ENCODE measurements around the gene SQSTM1. TPM values are rescaled to one million over a fixed set of nuclear protein-coding genes. Genes with fewer than 3 reads are reported as not detected.
"Not testable (repeated sequence)": the region's sequence is repeated elsewhere in the genome, so short reads cannot be mapped to it uniquely, and the experiment has no call there.

The SQSTM1 gene
- total RNA-seq, 2 donors from 2014 or later: 375 to 469 TPM

- Histone ChIP-seq H3K27me3 (replicated peaks; ENCODE audit: insufficient read depth) (no peaks in the 10 kb centered on the region), H3K4me3 (no peak overlapping the region), H3K4me1 (ENCODE audit: control insufficient read depth in 1 of 2, low read depth in 2 of 2) (peaks cover 3 to 8% of the 10 kb centered on the region in 2 donors), H3K27ac (no peak overlapping the region), H3K9me3 (no peaks in the 10 kb centered on the region), H3K36me3 (peaks cover 81% of the 10 kb centered on the region)
- TF ChIP-seq, protein P1, sequence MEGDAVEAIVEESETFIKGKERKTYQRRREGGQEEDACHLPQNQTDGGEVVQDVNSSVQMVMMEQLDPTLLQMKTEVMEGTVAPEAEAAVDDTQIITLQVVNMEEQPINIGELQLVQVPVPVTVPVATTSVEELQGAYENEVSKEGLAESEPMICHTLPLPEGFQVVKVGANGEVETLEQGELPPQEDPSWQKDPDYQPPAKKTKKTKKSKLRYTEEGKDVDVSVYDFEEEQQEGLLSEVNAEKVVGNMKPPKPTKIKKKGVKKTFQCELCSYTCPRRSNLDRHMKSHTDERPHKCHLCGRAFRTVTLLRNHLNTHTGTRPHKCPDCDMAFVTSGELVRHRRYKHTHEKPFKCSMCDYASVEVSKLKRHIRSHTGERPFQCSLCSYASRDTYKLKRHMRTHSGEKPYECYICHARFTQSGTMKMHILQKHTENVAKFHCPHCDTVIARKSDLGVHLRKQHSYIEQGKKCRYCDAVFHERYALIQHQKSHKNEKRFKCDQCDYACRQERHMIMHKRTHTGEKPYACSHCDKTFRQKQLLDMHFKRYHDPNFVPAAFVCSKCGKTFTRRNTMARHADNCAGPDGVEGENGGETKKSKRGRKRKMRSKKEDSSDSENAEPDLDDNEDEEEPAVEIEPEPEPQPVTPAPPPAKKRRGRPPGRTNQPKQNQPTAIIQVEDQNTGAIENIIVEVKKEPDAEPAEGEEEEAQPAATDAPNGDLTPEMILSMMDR (IDR thresholded peaks at IDR 0.05): no peak
- ATAC-seq (ENCODE audit: insufficient number of reproducible peaks, low FRiP score, low read depth): no peak
- DNase-seq (ENCODE audit: low spot score): no peak
These were observed 12.5 kb downstream of the SQSTM1 start for GRCh38 chr5:179833056-179833708.

DNA sequence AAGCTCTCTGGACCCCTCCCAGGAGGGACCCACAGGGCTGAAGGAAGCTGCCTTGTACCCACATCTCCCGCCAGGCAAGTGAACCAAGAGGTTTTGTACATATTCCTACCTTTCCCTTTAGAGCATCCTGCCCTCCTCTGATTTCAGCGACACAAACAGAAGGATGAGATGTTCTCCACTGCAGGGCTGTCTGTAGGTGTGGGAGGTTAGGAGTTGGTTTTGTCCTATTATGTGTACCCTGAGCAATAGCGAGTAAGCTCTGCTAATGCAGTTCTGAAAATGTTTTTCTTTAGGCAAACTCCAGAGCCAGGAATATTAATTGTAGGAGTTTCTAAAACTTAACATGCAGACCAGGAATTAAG lies 13.0 kb downstream of the SQSTM1 start:
- peaks cover under 1 to 7% of the 10 kb centered on the region in 2 donors for H3K4me1 ChIP-seq (ENCODE audit: control insufficient read depth in 1 of 2, low read depth in 2 of 2)
- H3K4me3 ChIP-seq: no peak overlapping the region
- H3K36me3 ChIP-seq: peaks cover 81% of the 10 kb centered on the region
- TF ChIP-seq, protein P1 (IDR thresholded peaks at IDR 0.05): no peak
- H3K27me3 ChIP-seq (replicated peaks; ENCODE audit: insufficient read depth): no peaks in the 10 kb centered on the region
- no peak overlapping the region for H3K27ac ChIP-seq
- no peak for DNase-seq (ENCODE audit: low spot score)
- no peaks in the 10 kb centered on the region for H3K9me3 ChIP-seq
- no peak for ATAC-seq (ENCODE audit: insufficient number of reproducible peaks, low FRiP score, low read depth)

- Histone ChIP-seq H3K27ac (no peak overlapping the region), H3K4me1 (ENCODE audit: control insufficient read depth in 1 of 2, low read depth in 2 of 2) (peaks cover 0 to 7% of the 10 kb centered on the region in 2 donors), H3K36me3 (peaks cover 77% of the 10 kb centered on the region), H3K27me3 (replicated peaks; ENCODE audit: insufficient read depth) (no peaks in the 10 kb centered on the region), H3K9me3 (no peaks in the 10 kb centered on the region), H3K4me3 (no peak overlapping the region)
- ATAC-seq (ENCODE audit: insufficient number of reproducible peaks, low FRiP score, low read depth) (no peak), DNase-seq (ENCODE audit: low spot score) (no peak)
- TF ChIP-seq, protein P1 (IDR thresholded peaks at IDR 0.05): no peak
These were observed 13.4 kb downstream of the SQSTM1 start for GRCh38 chr5:179834120-179834519.

GRCh38 chr5:179834871-179835270 lies 14.2 kb downstream of the SQSTM1 start:
- not testable (repeated sequence) for H3K27me3 ChIP-seq (replicated peaks; ENCODE audit: insufficient read depth); DNase-seq (ENCODE audit: low spot score); H3K4me3 ChIP-seq; H3K9me3 ChIP-seq; H3K27ac ChIP-seq; ATAC-seq (ENCODE audit: insufficient number of reproducible peaks, low FRiP score, low read depth); H3K4me1 ChIP-seq (ENCODE audit: control insufficient read depth in 1 of 2, low read depth in 2 of 2)
- H3K36me3 ChIP-seq: peaks cover 71% of the 10 kb centered on the region

GRCh38 chr5:179836225-179837019 lies 15.7 kb downstream of the SQSTM1 start:
- DNase-seq (ENCODE audit: low spot score): no peak
- Histone ChIP-seq H3K9me3 (no peaks in the 10 kb centered on the region), H3K4me1 (ENCODE audit: control insufficient read depth in 1 of 2, low read depth in 2 of 2) (peaks cover 0 to 7% of the 10 kb centered on the region in 2 donors), H3K27ac (no peak overlapping the region), H3K4me3 (no peak overlapping the region), H3K27me3 (replicated peaks; ENCODE audit: insufficient read depth) (no peaks in the 10 kb centered on the region), H3K36me3 (peaks cover 67% of the 10 kb centered on the region)
- TF ChIP-seq, protein P1 (IDR thresholded peaks at IDR 0.05): no peak
- ATAC-seq (ENCODE audit: insufficient number of reproducible peaks, low FRiP score, low read depth): no peak
